Activated CD4-positive, alpha-beta T cell treated with anti-CD3 and anti-CD28 coated beads, Interleukin-2, amount 50 U/mL, for 16 hours (primary cell): ENCODE measurements around the gene CXXC1.
"Not testable (repeated sequence)": the region's sequence is repeated elsewhere in the genome, so short reads cannot be mapped to it uniquely, and the experiment has no call there.

Source experiments
- DNase-seq: peaks from one replicate; pipeline ENCODE4 v3.0.0-alpha.2; 2020

CXXC1 gene

GRCh38 chr18:50274044-50274442 lies 13.4 kb downstream of the CXXC1 start:
- no peak for DNase-seq

GRCh38 chr18:50273203-50274043 lies 14.1 kb downstream of the CXXC1 start:
- no peak for DNase-seq

- DNase-seq, result no peak
Measured at GRCh38 chr18:50272568-50272967, 14.9 kb downstream of the CXXC1 start.

- peak; percentile 85 for DNase-seq
Measured at GRCh38 chr18:50268022-50268747, 19.3 kb downstream of the CXXC1 start.

- DNase-seq, result peak; percentile 91
Measured at GRCh38 chr18:50266248-50266704, 21.2 kb downstream of the CXXC1 start, which contains the start of gene CFAP53. TSS of gene CFAP53 (minus strand) at chr18:50266495. CDS start at chr18:50266404, 91 bp downstream.

GRCh38 chr18:50262977-50263376 lies 24.5 kb downstream of the CXXC1 start:
- DNase-seq, result no peak

- DNase-seq, result no peak
Measured at GRCh38 chr18:50250935-50251334, 36.6 kb downstream of the CXXC1 start.

GRCh38 chr18:50249576-50249975 lies 37.9 kb downstream of the CXXC1 start:
- DNase-seq, result no peak

GRCh38 chr18:50247561-50247960 lies 39.9 kb downstream of the CXXC1 start:
- DNase-seq, result no peak

GRCh38 chr18:50241768-50242167 lies 45.7 kb downstream of the CXXC1 start:
- not testable (repeated sequence) for DNase-seq

GRCh38 chr18:50240080-50240563 lies 47.4 kb downstream of the CXXC1 start:
- peak; percentile 61 for DNase-seq

- DNase-seq, result no peak
Measured at GRCh38 chr18:50232419-50232818, 55.1 kb downstream of the CXXC1 start.
